GM10266 (cell line): Measurements from ENCODE around the gene PROX2.

Experiments
- DNase-seq: peaks from one replicate; pipeline ENCODE4 v3.0.0; 2012; ENCODE audit errors: extremely low spot score
- CTCF ChIP-seq: IDR thresholded peaks from 2 replicates; pipeline ENCODE4 v1.5.1; 2012; ENCODE audit warnings: mild to moderate bottlenecking, low read depth; ENCODE audit not compliant: control insufficient read depth, insufficient read depth; ENCODE audit errors: missing control alignments

The PROX2 gene

DNA sequence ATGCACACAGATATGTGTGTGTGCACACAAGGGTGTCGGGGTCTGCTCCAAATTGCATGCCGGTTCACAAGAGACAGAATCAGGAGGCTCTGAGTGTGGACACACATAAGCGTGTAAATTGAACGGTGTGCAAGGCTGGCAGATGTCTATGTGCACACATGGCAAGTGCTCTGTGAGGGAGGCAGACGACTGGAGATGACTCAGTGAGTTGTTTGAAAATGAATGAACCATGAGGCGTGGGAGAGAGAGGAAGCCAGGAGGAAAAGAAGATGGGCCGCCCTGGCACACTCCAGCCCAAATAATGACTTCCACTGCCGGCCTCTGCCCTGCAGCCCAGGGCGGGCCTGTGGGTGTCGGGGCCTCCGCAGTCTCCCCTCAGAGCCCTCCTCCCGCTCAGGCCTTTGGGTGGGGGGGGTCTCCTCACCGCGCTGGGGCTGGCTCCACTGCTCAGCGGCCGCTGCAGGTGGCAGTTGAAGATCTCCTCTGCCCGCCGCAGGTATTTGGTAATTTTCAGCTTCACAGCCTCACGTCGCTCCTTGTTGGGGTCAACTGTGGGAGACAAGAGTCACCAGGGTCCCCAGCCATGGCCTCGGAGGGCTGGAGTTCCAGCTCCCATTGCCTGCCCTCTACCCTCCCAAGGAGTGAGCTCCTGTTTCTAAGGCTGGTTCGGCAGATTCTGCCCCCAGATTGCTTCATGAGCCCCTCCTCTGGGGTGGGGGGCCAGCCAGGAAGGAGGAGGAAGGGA lies 43.6 kb upstream of the PROX2 start:
- no peak for DNase-seq

GRCh38 chr14:74918380-74918779 lies 42.4 kb upstream of the PROX2 start:
- no peak for TF ChIP-seq CTCF

More for the DNA sequence above, 43.6 kb upstream of the PROX2 start:
- TF ChIP-seq CTCF, result no peak

GRCh38 chr14:74917646-74918081 lies 41.7 kb upstream of the PROX2 start:
- no peak for DNase-seq
- no peak for TF ChIP-seq CTCF

More at GRCh38 chr14:74918380-74918779, 42.4 kb upstream of the PROX2 start:
- DNase-seq, result no peak

DNA sequence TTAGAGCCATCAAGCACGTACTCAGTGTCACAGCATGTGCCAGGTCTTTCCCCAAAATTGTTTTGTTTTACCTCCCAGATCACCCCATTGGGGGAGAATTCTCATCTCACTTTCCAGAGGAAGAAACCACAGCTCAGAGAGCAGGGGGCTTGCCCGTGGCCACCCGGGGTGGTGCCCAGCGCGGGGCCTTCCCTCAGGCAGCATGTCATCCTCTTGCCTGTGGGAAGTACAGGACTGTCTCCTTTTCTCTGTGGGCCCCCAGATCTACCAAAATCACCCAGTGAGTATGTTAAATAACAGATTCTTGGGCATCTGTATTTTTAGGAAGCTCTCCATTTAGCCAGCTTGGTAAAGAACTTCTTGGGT lies 41.2 kb upstream of the PROX2 start:
- peak; percentile 6 for DNase-seq

GRCh38 chr14:74915826-74916225 lies 39.9 kb upstream of the PROX2 start:
- DNase-seq, result no peak
- TF ChIP-seq CTCF, result no peak

More for the DNA sequence above, 41.2 kb upstream of the PROX2 start:
- TF ChIP-seq CTCF, result no peak

- TF ChIP-seq CTCF, result no peak
- DNase-seq, result no peak
These were observed 39.5 kb upstream of the PROX2 start for GRCh38 chr14:74915426-74915825.

GRCh38 chr14:74913986-74914573 lies 38.1 kb upstream of the PROX2 start:
- TF ChIP-seq CTCF, result peak; percentile 65
- peak; percentile 76 for DNase-seq
